Body of pancreas (tissue), 4 donors: ENCODE data around the gene RIIAD1. TPM values are rescaled to one million over a fixed set of nuclear protein-coding genes. Genes with fewer than 3 reads are reported as not detected.

Source experiments
- ATAC-seq: fragments of 150-250 bp; one replicate; pipeline ENCODE4 v1.9.1; 2016
- DNase-seq, 4 donors: peaks; one replicate each; pipeline ENCODE4 v3.0.0-alpha.2; 2019
- H3K27ac ChIP-seq, 4 donors: fragments of 200-600 bp; sonication (generic); 1 replicate in 3 of 4; 2 replicates in 1 of 4; pipeline versions ENCODE4 v1.5.1 to v1.6.1; 2016 to 2019; ENCODE audit warnings: mild to moderate bottlenecking in 1 of 4, mixed read lengths in 1 of 4, moderate library complexity in 1 of 4
- H3K27me3 ChIP-seq, 2 donors: fragments of 200-600 bp; sonication (generic); one replicate each; pipeline ENCODE4 v1.6.0; 2016; ENCODE audit warnings: mild to moderate bottlenecking in 1 of 2
- H3K36me3 ChIP-seq, 2 donors: fragments of 200-600 bp; sonication (generic); replicated peaks in 1 of 2; 2 replicates each; pipeline ENCODE4 v1.5.1; 2016; ENCODE audit warnings: low read depth in 2 of 2; ENCODE audit not compliant: insufficient read depth in 1 of 2
- H3K4me1 ChIP-seq: fragments of 200-600 bp; sonication (generic); one replicate; pipeline ENCODE4 v1.6.0; 2016
- H3K4me3 ChIP-seq, 2 donors: fragments of 200-600 bp; sonication (generic); 1 replicate in 1 of 2; 2 replicates in 1 of 2; pipeline ENCODE4 v1.5.1; 2016 to 2019
- H3K9me3 ChIP-seq, 3 donors: fragments of 200-600 bp; sonication (generic); 1 replicate in 2 of 3; 2 replicates in 1 of 3; pipeline ENCODE4 v1.5.1; 2016
- POLR2A ChIP-seq, 3 donors: fragments of 450-650 bp; IDR thresholded peaks; one replicate each; pipeline ENCODE4 v1.6.1; 2016; ENCODE audit warnings: antibody characterized with exemption in 3 of 3, mild to moderate bottlenecking in 2 of 3
- WGBS, 2 donors: methylation state at CpG; one replicate each; pipeline ENCODE4 v1.1.5; 2017; 5-methylcytosine and 5-hydroxymethylcytosine counted together
- intact Hi-C: fragments of 100-400 bp; cut with DNase I; formaldehyde crosslinking; loops from one replicate; pipeline ENCODE4 v1.15.1; 2023
- total RNA-seq, 2 donors: library from RNA; depleted of rRNA; stranded (reverse); fragments of >200 nt; gene quantifications; one replicate each; pipeline ENCODE4 v1.1.0, GENCODE V29; 2016
- TF ChIP-seq, protein P1 (sequence below), 7 experiments: fragments of 450-650 bp in 4 of 7; fragments of 200-600 bp in 3 of 7; sonication (generic) in 3 of 7; IDR thresholded peaks; one replicate each; pipeline ENCODE4 v1.5.1; 2016 to 2019; ENCODE audit warnings: antibody characterized with exemption in 7 of 7

RIIAD1 gene
- total RNA-seq, 2 donors from 2014 or later: not detected

DNA sequence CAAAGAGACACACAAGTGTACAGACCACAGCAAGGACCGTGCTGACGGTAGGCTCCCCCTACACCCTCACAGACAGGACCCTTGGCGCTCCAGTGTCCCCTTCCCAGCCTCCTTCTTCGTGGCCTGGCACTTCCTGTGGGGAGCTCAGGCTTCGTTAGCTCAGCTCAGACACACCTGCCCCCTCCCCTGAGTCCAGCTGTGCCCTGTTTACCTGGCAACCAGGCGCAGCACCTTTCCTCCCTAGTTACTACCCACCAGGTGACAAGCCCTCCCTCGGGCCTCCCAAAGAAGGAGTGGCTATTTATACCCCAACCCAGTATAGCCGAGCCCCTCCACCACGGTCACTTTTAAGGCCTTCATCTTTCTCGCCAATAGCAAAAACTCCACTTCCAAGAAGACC lies 9.4 kb upstream of the RIIAD1 start:
- no peak for TF ChIP-seq POLR2A (IDR thresholded peaks at IDR 0.05)
- TF ChIP-seq, protein P1, sequence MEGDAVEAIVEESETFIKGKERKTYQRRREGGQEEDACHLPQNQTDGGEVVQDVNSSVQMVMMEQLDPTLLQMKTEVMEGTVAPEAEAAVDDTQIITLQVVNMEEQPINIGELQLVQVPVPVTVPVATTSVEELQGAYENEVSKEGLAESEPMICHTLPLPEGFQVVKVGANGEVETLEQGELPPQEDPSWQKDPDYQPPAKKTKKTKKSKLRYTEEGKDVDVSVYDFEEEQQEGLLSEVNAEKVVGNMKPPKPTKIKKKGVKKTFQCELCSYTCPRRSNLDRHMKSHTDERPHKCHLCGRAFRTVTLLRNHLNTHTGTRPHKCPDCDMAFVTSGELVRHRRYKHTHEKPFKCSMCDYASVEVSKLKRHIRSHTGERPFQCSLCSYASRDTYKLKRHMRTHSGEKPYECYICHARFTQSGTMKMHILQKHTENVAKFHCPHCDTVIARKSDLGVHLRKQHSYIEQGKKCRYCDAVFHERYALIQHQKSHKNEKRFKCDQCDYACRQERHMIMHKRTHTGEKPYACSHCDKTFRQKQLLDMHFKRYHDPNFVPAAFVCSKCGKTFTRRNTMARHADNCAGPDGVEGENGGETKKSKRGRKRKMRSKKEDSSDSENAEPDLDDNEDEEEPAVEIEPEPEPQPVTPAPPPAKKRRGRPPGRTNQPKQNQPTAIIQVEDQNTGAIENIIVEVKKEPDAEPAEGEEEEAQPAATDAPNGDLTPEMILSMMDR (IDR thresholded peaks at IDR 0.05): no peak
- Histone ChIP-seq H3K4me3 (no peak overlapping the region), H3K4me1 (peaks cover 3% of the 10 kb centered on the region), H3K36me3 (no peaks in the 10 kb centered on the region), H3K9me3 (no peaks in the 10 kb centered on the region), H3K27me3 (peaks cover 0 to 7% of the 10 kb centered on the region in 2 donors), H3K27ac (no peak overlapping the region)
- DNase-seq (peak in 3 of 4 donors; percentile 21 to 35 (median 33)), ATAC-seq (no peak)
- WGBS, 2 donors: 70 to 75% methylated on average over 10 of the region's 10 CpGs
- intact Hi-C loops: no loop called here

DNA sequence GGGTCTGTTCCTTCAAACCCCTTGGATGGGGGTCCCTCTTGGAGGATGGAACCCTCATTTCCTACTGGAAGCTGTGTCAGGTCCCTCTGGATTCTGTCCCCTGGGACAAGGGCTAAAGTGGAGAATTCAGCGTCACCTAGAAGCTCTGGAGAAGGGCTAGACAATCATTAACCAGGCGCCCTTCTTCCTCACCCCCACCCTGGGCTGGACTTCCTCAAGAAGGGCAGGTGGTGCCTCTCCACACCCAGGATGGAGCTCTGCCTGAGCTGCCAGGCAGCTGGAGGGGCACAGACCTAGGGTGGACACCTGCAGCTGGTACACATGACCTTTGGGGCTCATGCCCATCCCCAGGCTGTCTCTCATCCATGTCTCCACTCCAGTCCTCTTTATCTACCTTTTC lies 8.3 kb upstream of the RIIAD1 start:
- ATAC-seq (no peak), DNase-seq (peak in 3 of 4 donors; percentile 39 to 54 (median 54))
- H3K27ac ChIP-seq: no peak overlapping the region
- 10 to 45% methylated on average over 2 of the region's 2 CpGs for WGBS, 2 donors
- H3K4me1 ChIP-seq: peaks cover 7% of the 10 kb centered on the region
- TF ChIP-seq, protein P1 (IDR thresholded peaks at IDR 0.05): no peak
- TF ChIP-seq POLR2A (IDR thresholded peaks at IDR 0.05): no peak
- no peak overlapping the region for H3K4me3 ChIP-seq
- H3K27me3 ChIP-seq: peaks cover 0 to 11% of the 10 kb centered on the region in 2 donors
- no peaks in the 10 kb centered on the region for H3K36me3 ChIP-seq
- intact Hi-C loops: no loop called here
- no peaks in the 10 kb centered on the region for H3K9me3 ChIP-seq

DNA sequence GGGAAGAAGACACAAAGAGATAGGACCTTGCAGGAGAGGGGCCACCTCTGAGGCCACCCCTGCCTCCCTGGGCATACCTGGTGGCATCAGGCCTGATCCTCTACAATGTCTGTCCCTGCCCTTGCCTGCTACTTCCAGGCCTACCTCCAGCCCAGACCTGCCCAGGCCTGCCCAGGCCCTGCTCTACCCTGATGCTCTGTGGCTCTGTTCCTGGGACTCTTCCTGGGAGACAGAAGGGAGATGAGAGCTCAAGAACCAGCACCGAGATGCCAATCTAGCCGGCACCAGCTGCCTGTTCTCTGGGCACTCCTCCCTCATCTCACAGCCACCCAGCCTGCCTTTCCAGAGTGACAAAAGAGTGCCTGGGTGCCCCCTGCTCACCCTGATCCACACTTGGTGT lies 7.4 kb upstream of the RIIAD1 start:
- no peak for DNase-seq
- Histone ChIP-seq H3K4me3 (no peak overlapping the region), H3K4me1 (peaks cover 7% of the 10 kb centered on the region), H3K36me3 (no peaks in the 10 kb centered on the region), H3K27me3 (peaks cover 0 to 11% of the 10 kb centered on the region in 2 donors), H3K27ac (no peak overlapping the region), H3K9me3 (no peaks in the 10 kb centered on the region)
- intact Hi-C loops: no loop called here
- ATAC-seq: no peak
- no peak for TF ChIP-seq POLR2A (IDR thresholded peaks at IDR 0.05)
- TF ChIP-seq, protein P1 (IDR thresholded peaks at IDR 0.05): no peak
- WGBS, 2 donors: 67 to 68% methylated on average over 1 to 2 of the region's 2 CpGs

GRCh38 chr1:151714820-151715725 lies 6.2 kb upstream of the RIIAD1 start:
- H3K36me3 ChIP-seq: no peaks in the 10 kb centered on the region
- ATAC-seq (no peak), DNase-seq (no peak)
- H3K4me1 ChIP-seq: peaks cover 8% of the 10 kb centered on the region
- WGBS, 2 donors: 72 to 74% methylated on average over 10 of the region's 10 CpGs
- no peaks in the 10 kb centered on the region for H3K9me3 ChIP-seq
- H3K27ac ChIP-seq: no peak overlapping the region
- TF ChIP-seq, protein P1 (IDR thresholded peaks at IDR 0.05): no peak
- TF ChIP-seq POLR2A (IDR thresholded peaks at IDR 0.05): no peak
- H3K27me3 ChIP-seq: peaks cover 0 to 11% of the 10 kb centered on the region in 2 donors
- intact Hi-C loops: no loop called here
- H3K4me3 ChIP-seq: no peak overlapping the region
